ENCODE data around the gene TRIM44.

Gene TRIM44

DNA sequence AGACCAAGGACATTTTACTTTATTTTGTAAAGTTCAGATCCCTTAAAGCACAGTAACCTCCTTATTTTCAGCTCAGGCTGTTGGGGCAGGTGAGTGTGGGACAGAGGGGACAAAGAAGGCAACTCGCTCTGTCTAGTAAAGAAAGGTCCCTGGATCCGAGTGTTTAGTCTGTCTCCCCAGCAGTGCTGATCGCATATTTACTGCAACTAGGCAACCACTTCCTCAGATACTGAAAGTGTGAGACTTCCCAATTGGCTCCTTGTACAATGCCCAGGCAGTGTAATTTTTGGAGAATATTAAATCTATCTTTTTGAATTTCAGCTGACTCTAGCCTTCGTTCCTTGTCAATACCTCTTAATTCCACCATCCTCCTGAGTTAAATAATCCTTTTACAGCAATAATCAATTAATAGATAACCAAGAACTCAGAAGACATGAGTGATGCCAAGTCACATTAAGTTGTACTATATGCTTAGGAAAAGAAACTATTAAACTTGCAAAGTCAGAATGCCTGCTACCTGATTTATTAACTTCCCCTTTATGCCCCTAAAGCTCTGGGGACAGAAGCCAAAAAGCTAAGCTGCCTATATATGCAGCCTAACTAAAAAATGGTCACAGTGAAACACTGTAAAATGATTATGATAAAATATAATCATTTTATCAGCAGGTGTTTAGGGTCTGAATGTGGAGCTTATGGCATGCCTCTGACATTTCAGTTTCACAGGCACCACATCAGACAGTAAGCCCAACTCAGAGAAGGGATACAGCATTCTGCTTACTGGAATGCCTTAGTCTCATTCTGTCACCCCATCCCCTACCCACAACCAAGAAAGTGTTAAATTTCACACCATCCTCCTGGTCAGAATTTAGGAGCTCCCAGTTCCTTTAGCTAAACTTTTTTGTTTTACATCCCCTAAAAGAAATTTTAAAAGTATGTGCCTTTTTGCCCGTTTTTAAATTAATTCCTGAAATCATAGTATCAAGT lies 138.7 kb downstream of the TRIM44 start:
- H4K12ac ChIP-seq (ENCODE audit: low read depth, low read length) = no peak overlapping the region
- H3K4ac ChIP-seq (ENCODE audit: low read depth, low read length) = no peak overlapping the region
- no peak overlapping the region for H2BK12ac ChIP-seq (ENCODE audit: low read length)
- H2AK5ac ChIP-seq (ENCODE audit: low read length) = no peak overlapping the region
- H2BK5ac ChIP-seq (ENCODE audit: low read depth, low read length, poor library complexity) = no peak overlapping the region
- no peak overlapping the region for H4K91ac ChIP-seq (ENCODE audit: low read depth, low read length)
- peaks cover 1% of the 10 kb centered on the region for H3K79me1 ChIP-seq (ENCODE audit: low read length)
- no peak overlapping the region for H3K9ac ChIP-seq (ENCODE audit: low read length)
- H3K4me2 ChIP-seq (ENCODE audit: low read length) = no peak overlapping the region
- no peaks in the 10 kb centered on the region for H3K9me3 ChIP-seq (ENCODE audit: insufficient read depth, low read depth, low read length)
- no peak overlapping the region for H3K18ac ChIP-seq (ENCODE audit: low read length)
- peaks cover 2 to 10% of the 10 kb centered on the region in 2 experiments for H3K4me1 ChIP-seq (ENCODE audit: control insufficient read depth in 1 of 2, insufficient read depth in 2 of 2, low read length in 2 of 2)
- H3K79me2 ChIP-seq (ENCODE audit: control insufficient read depth, insufficient read depth, low read length, poor library complexity) = no peaks in the 10 kb centered on the region
- H3K23ac ChIP-seq (ENCODE audit: low read length) = no peak overlapping the region
- no peak for DNase-seq
- no peaks in the 10 kb centered on the region for H3K27me3 ChIP-seq (ENCODE audit: insufficient read depth, low read length)
- peaks cover 0 to 2% of the 10 kb centered on the region in 2 experiments for H3K36me3 ChIP-seq (ENCODE audit: control insufficient read depth in 1 of 2, insufficient read depth in 2 of 2, low read length in 2 of 2)
- no peak overlapping the region for H3K4me3 ChIP-seq (ENCODE audit: low read depth, low read length)
- no peak overlapping the region for H3K14ac ChIP-seq (ENCODE audit: low read length)
- H2AFZ ChIP-seq (ENCODE audit: insufficient read depth, low read length, poor library complexity) = no peak overlapping the region
- H4K8ac ChIP-seq (ENCODE audit: low read depth, low read length) = no peak overlapping the region
- no peak overlapping the region for H3K27ac ChIP-seq (ENCODE audit: low read depth, low read length)
- H2BK120ac ChIP-seq (ENCODE audit: insufficient read depth, low read length, poor library complexity) = no peak overlapping the region
- WGBS (ENCODE audit: extremely low coverage, insufficient coverage, insufficient read length) = no CpG with 5 or more reads among the region's 5 CpGs

- no peak for DNase-seq
- H2AFZ ChIP-seq (ENCODE audit: insufficient read depth, low read length, poor library complexity) = no peak overlapping the region
- H3K9ac ChIP-seq (ENCODE audit: low read length) = no peak overlapping the region
- no peaks in the 10 kb centered on the region for H3K79me2 ChIP-seq (ENCODE audit: control insufficient read depth, insufficient read depth, low read length, poor library complexity)
- H3K36me3 ChIP-seq (ENCODE audit: control insufficient read depth in 1 of 2, insufficient read depth in 2 of 2, low read length in 2 of 2) = peaks cover 0 to 2% of the 10 kb centered on the region in 2 experiments
- peaks cover 0 to 10% of the 10 kb centered on the region in 2 experiments for H3K4me1 ChIP-seq (ENCODE audit: control insufficient read depth in 1 of 2, insufficient read depth in 2 of 2, low read length in 2 of 2)
- no peak overlapping the region for H3K14ac ChIP-seq (ENCODE audit: low read length)
- H3K9me3 ChIP-seq (ENCODE audit: insufficient read depth, low read depth, low read length) = no peaks in the 10 kb centered on the region
- H3K4ac ChIP-seq (ENCODE audit: low read depth, low read length) = no peak overlapping the region
- no peak overlapping the region for H3K4me2 ChIP-seq (ENCODE audit: low read length)
- H3K4me3 ChIP-seq (ENCODE audit: low read depth, low read length) = no peak overlapping the region
- H3K27me3 ChIP-seq (ENCODE audit: insufficient read depth, low read length) = no peaks in the 10 kb centered on the region
- H3K18ac ChIP-seq (ENCODE audit: low read length) = no peak overlapping the region
- no peak overlapping the region for H3K23ac ChIP-seq (ENCODE audit: low read length)
- no peak overlapping the region for H2BK5ac ChIP-seq (ENCODE audit: low read depth, low read length, poor library complexity)
- WGBS (ENCODE audit: extremely low coverage, insufficient coverage, insufficient read length) = no CpG with 5 or more reads among the region's 3 CpGs
- no peak overlapping the region for H2BK12ac ChIP-seq (ENCODE audit: low read length)
- H4K91ac ChIP-seq (ENCODE audit: low read depth, low read length) = no peak overlapping the region
- H3K27ac ChIP-seq (ENCODE audit: low read depth, low read length) = no peak overlapping the region
- H4K12ac ChIP-seq (ENCODE audit: low read depth, low read length) = no peak overlapping the region
- peaks cover 1% of the 10 kb centered on the region for H3K79me1 ChIP-seq (ENCODE audit: low read length)
- no peak overlapping the region for H4K8ac ChIP-seq (ENCODE audit: low read depth, low read length)
- H2BK120ac ChIP-seq (ENCODE audit: insufficient read depth, low read length, poor library complexity) = no peak overlapping the region
- no peak overlapping the region for H2AK5ac ChIP-seq (ENCODE audit: low read length)
These were observed 139.6 kb downstream of the TRIM44 start for GRCh38 chr11:35802221-35802620.

DNA sequence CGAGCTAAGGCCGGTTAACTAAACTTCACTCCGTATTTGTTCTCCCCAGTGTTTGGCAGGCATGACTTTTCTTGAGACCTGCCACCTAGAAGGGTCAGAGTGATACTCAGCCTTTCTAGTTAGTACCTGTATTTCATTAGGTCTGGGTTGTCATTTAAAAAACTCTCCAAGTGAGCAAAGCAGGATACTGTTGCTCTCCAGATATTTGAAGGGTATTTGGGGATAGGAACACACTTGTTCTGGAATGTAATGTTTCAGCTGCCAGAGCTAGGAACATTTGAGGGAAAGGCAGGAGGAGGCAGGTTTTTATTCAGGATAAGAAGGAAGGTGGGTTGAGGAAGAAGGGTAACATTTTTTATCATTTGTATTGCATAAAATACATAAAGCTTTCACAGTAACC lies 140.1 kb downstream of the TRIM44 start:
- Histone ChIP-seq H3K23ac (ENCODE audit: low read length) (no peak overlapping the region), H3K4ac (ENCODE audit: low read depth, low read length) (no peak overlapping the region), H4K12ac (ENCODE audit: low read depth, low read length) (no peak overlapping the region), H3K27ac (ENCODE audit: low read depth, low read length) (no peak overlapping the region), H3K18ac (ENCODE audit: low read length) (no peak overlapping the region), H3K36me3 (ENCODE audit: control insufficient read depth in 1 of 2, insufficient read depth in 2 of 2, low read length in 2 of 2) (peaks cover 0 to 2% of the 10 kb centered on the region in 2 experiments), H2BK12ac (ENCODE audit: low read length) (no peak overlapping the region), H3K79me2 (ENCODE audit: control insufficient read depth, insufficient read depth, low read length, poor library complexity) (no peaks in the 10 kb centered on the region), H3K79me1 (ENCODE audit: low read length) (peaks cover 1% of the 10 kb centered on the region), H3K9me3 (ENCODE audit: insufficient read depth, low read depth, low read length) (no peaks in the 10 kb centered on the region), H2BK120ac (ENCODE audit: insufficient read depth, low read length, poor library complexity) (no peak overlapping the region), H3K4me1 (ENCODE audit: control insufficient read depth in 1 of 2, insufficient read depth in 2 of 2, low read length in 2 of 2) (peaks cover 0 to 6% of the 10 kb centered on the region in 2 experiments), H4K91ac (ENCODE audit: low read depth, low read length) (no peak overlapping the region), H3K4me2 (ENCODE audit: low read length) (no peak overlapping the region), H4K8ac (ENCODE audit: low read depth, low read length) (no peak overlapping the region), H2BK5ac (ENCODE audit: low read depth, low read length, poor library complexity) (no peak overlapping the region), H2AK5ac (ENCODE audit: low read length) (no peak overlapping the region), H3K9ac (ENCODE audit: low read length) (no peak overlapping the region), H3K27me3 (ENCODE audit: insufficient read depth, low read length) (no peaks in the 10 kb centered on the region), H3K4me3 (ENCODE audit: low read depth, low read length) (no peak overlapping the region), H3K14ac (ENCODE audit: low read length) (no peak overlapping the region), H2AFZ (ENCODE audit: insufficient read depth, low read length, poor library complexity) (no peak overlapping the region)
- no CpG with 5 or more reads among the region's 3 CpGs for WGBS (ENCODE audit: extremely low coverage, insufficient coverage, insufficient read length)
- no peak for DNase-seq

DNA sequence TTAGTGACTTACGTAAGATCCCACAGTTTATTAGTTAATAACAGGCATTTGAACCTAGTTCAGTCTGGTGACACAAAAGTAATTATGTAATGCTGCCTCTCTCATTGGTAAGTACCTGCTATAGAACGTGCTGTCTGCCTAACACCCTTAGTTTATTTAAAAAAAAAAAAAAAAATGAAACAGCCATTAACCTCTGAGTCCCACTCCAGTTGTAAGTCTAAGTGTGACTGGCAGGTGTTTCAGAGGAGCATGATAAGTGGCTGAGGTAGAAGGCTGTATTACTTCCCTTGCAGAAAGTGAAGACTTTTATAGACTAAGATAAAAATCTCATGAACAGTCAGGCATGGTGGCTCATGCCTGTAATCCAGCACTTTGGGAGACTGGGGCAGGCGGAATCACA lies 140.5 kb downstream of the TRIM44 start:
- Histone ChIP-seq H2BK5ac (ENCODE audit: low read depth, low read length, poor library complexity) (no peak overlapping the region), H2AFZ (ENCODE audit: insufficient read depth, low read length, poor library complexity) (no peak overlapping the region), H4K12ac (ENCODE audit: low read depth, low read length) (no peak overlapping the region), H3K9ac (ENCODE audit: low read length) (no peak overlapping the region), H3K36me3 (ENCODE audit: control insufficient read depth in 1 of 2, insufficient read depth in 2 of 2, low read length in 2 of 2) (peaks cover 0 to 2% of the 10 kb centered on the region in 2 experiments), H3K14ac (ENCODE audit: low read length) (no peak overlapping the region), H3K4ac (ENCODE audit: low read depth, low read length) (no peak overlapping the region), H3K4me3 (ENCODE audit: low read depth, low read length) (no peak overlapping the region), H4K8ac (ENCODE audit: low read depth, low read length) (no peak overlapping the region), H2BK120ac (ENCODE audit: insufficient read depth, low read length, poor library complexity) (no peak overlapping the region), H3K4me1 (ENCODE audit: control insufficient read depth in 1 of 2, insufficient read depth in 2 of 2, low read length in 2 of 2) (peaks cover 0 to 6% of the 10 kb centered on the region in 2 experiments), H3K27ac (ENCODE audit: low read depth, low read length) (no peak overlapping the region), H3K18ac (ENCODE audit: low read length) (no peak overlapping the region), H3K4me2 (ENCODE audit: low read length) (no peak overlapping the region), H3K27me3 (ENCODE audit: insufficient read depth, low read length) (no peaks in the 10 kb centered on the region), H3K79me1 (ENCODE audit: low read length) (peaks cover under 1% of the 10 kb centered on the region), H3K23ac (ENCODE audit: low read length) (no peak overlapping the region), H2AK5ac (ENCODE audit: low read length) (no peak overlapping the region), H4K91ac (ENCODE audit: low read depth, low read length) (no peak overlapping the region), H3K9me3 (ENCODE audit: insufficient read depth, low read depth, low read length) (no peaks in the 10 kb centered on the region), H3K79me2 (ENCODE audit: control insufficient read depth, insufficient read depth, low read length, poor library complexity) (no peaks in the 10 kb centered on the region), H2BK12ac (ENCODE audit: low read length) (no peak overlapping the region)
- WGBS (ENCODE audit: extremely low coverage, insufficient coverage, insufficient read length) = no CpG with 5 or more reads among the region's 3 CpGs
- DNase-seq = no peak
